H1 (cell line): Measurements from ENCODE around the gene DPH5. TPM values are rescaled to one million over a fixed set of nuclear protein-coding genes. Genes with fewer than 3 reads are reported as not detected.

Experiments used
- BCL11A ChIP-seq, 2 experiments: IDR thresholded peaks; one replicate each; pipeline ENCODE4 v1.6.1; 2011; ENCODE audit warnings: low read depth in 2 of 2, low read length in 2 of 2, mild to moderate bottlenecking in 2 of 2
- BRCA1 ChIP-seq: IDR thresholded peaks from 2 replicates; pipeline ENCODE4 v1.6.1; 2012; ENCODE audit warnings: low read depth, low read length, improper control_type of control experiment
- EZH2 ChIP-seq: fragments of 200-600 bp; sonication (generic); IDR thresholded peaks from 2 replicates; pipeline ENCODE4 v1.7.1; 2012; ENCODE audit warnings: low read depth, mild to moderate bottlenecking, moderate library complexity, low read length, inconsistent platforms; ENCODE audit not compliant: severe bottlenecking
- NRF1 ChIP-seq: IDR thresholded peaks from 2 replicates; pipeline ENCODE4 v1.6.1; 2011; ENCODE audit warnings: mild to moderate bottlenecking, low read depth, low read length, improper control_type of control experiment
- RNF2 ChIP-seq: fragments of 200-900, 300-1000 bp; sonication (generic); IDR thresholded peaks from 2 replicates; pipeline ENCODE4 v1.7.1; 2016; ENCODE audit warnings: borderline replicate concordance, low read depth, mild to moderate bottlenecking, antibody characterized with exemption, low read length; ENCODE audit not compliant: poor library complexity, severe bottlenecking; ENCODE audit errors: missing control alignments
- SIX5 ChIP-seq: IDR thresholded peaks from 2 replicates; pipeline ENCODE4 v1.6.1; 2011; ENCODE audit warnings: mild to moderate bottlenecking, low read depth, low read length
- SP4 ChIP-seq: IDR thresholded peaks from 2 replicates; pipeline ENCODE4 v1.6.1; 2012; ENCODE audit warnings: low read length, inconsistent platforms
- TCF12 ChIP-seq: IDR thresholded peaks from 2 replicates; pipeline ENCODE4 v1.6.1; 2011; ENCODE audit warnings: low read depth, mild to moderate bottlenecking, low read length
- YY1 ChIP-seq: IDR thresholded peaks from 2 replicates; pipeline ENCODE4 v1.6.1; 2011; ENCODE audit warnings: low read depth, mild to moderate bottlenecking, low read length
- ZNF274 ChIP-seq: IDR thresholded peaks from 2 replicates; pipeline ENCODE4 v1.7.0; 2012; ENCODE audit warnings: low read length, borderline replicate concordance; ENCODE audit errors: extremely low read depth
- polyA plus RNA-seq, 7 experiments: library from polyadenylated mRNA; depleted of rRNA in 3 of 7; stranded (reverse) in 5 of 7; unstranded in 2 of 7; fragments of >200 nt in 5 of 7; fragments of 200-250 nt in 2 of 7; gene quantifications; 1 replicate in 5 of 7; 2 replicates in 1 of 7; 4 replicates in 1 of 7; pipeline versions ENCODE4 v1.2.1 to v1.2.3, GENCODE V29; 2011 to 2013; ENCODE audit warnings: missing spikeins in 2 of 7, mixed read lengths in 2 of 7
- total RNA-seq: library from RNA; stranded (reverse); fragmentation: NEBNext Ultra II Directional; extraction: Animal tissue kit (Norgen Biotek cat#: 25700); gene quantifications from 2 replicates; pipeline ENCODE4 v1.2.1, GENCODE V29; 2021

DPH5 gene
- total and polyA plus RNA-seq, 2 of the 8 experiments (the other 6 are each of a cell fraction or from before 2014, with no cell fraction given) = 67.7 to 106 TPM

- TF ChIP-seq SP4 (no peak), SIX5 (no peak), BRCA1 (no peak), YY1 (no peak), TCF12 (no peak), EZH2 (no peak), NRF1 (no peak), ZNF274 (no peak), BCL11A (IDR thresholded peaks at IDR 0.05; ENCODE audit: low read depth in 2 of 2, low read length in 2 of 2) (no peak), RNF2 (no peak)
Measured at GRCh38 chr1:101037316-101037715, 11.7 kb upstream of the DPH5 start (continued).
